ENCODE measurements around the gene GNG4. TPM values are rescaled to one million over a fixed set of nuclear protein-coding genes. Genes with fewer than 3 reads are reported as not detected.

The GNG4 gene
- total and polyA plus RNA-seq, 2 of the 4 experiments (the other 2 are of a cell fraction): 0.18 to 0.29 TPM

DNA sequence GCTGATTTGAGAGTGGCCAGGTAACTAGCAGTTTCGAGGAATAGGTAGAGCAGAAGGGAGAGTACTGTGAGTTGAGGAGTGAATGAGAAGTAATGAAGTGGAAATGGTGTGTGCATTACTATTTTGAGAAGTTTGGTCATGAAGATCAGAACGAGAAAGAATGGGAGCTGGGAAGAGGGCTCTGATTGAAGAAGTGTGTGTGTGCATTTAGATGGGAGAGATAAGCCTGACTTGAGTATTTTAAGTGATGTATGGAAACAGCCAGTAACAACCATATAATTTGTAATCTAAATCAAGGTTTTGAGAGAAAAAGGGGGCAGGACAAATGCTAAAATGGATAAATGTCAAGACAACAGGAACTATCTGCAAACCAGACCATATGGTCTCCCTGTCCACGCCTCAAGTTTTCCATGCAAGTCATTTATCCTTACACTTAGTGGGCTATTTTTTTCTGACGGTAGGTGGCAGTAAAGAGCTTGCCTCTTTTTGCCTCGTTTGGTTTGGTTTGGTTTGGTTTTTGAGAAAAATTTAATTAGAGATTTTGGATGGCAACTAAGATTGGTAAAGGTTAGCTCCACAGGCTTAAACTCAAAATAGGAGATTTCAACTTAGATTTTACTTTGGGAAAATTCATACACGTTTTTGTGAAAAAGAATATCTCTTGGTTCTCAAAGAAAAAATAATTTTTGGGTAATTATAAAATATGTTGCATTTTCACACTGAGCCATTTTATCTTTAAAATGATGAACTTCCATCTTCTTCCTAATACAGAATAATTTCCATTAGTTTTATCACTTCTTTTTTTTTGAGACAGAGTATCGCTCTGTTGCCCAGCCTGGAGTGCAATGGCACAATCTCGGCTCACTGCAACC, 135.9 kb downstream of the GNG4 start:
- H2BK20ac ChIP-seq (ENCODE audit: low read depth, low read length): no peak overlapping the region
- no peaks in the 10 kb centered on the region for H4K20me1 ChIP-seq (ENCODE audit: insufficient read depth, low read length)
- no peaks in the 10 kb centered on the region for H3K27me3 ChIP-seq (ENCODE audit: control insufficient read depth, insufficient read depth, low read length)
- in situ Hi-C loops (cut with MboI; ENCODE audit: low sequenced_read_pairs): loop anchor here (5.0 to 10.0 kb wide), 2 partner anchors 264 to 461 kb away; no protein-coding TSS in a partner anchor
- H3K36me3 ChIP-seq (ENCODE audit: control insufficient read depth, insufficient read depth, low read length): no peaks in the 10 kb centered on the region
- no peak overlapping the region for H2BK15ac ChIP-seq (ENCODE audit: low read depth, low read length)
- dilution Hi-C loops (cut with HindIII; ENCODE audit: low sequenced_read_pairs, unreplicated experiment): no loop called here
- BruUV-seq (replicated peaks): no TSS peak
- H2BK5ac ChIP-seq (ENCODE audit: low read depth, low read length, poor library complexity, severe bottlenecking): no peak overlapping the region
- no peak overlapping the region for H3K4me3 ChIP-seq (ENCODE audit: insufficient read depth, low read depth, low read length)
- DNase-seq (peak; percentile 73), ATAC-seq (ENCODE audit: low read depth) (peak; percentile 82)
- no peak overlapping the region for H2AK5ac ChIP-seq (ENCODE audit: low read depth, low read length)
- no peak overlapping the region for H2AK9ac ChIP-seq (replicated peaks; ENCODE audit: low read depth, low read length, poor library complexity)
- intact Hi-C loops (cut with micrococcal nuclease): loop anchor here (1.0 to 5.0 kb wide), 4 partner anchors 104 to 457 kb away; no protein-coding TSS in a partner anchor
- no peak overlapping the region for H2AFZ ChIP-seq (replicated peaks; ENCODE audit: low read length, poor library complexity)
- H2BK120ac ChIP-seq (ENCODE audit: low read depth, low read length): no peak overlapping the region
- H4K91ac ChIP-seq (ENCODE audit: insufficient read depth, low read depth, low read length): no peak overlapping the region
- H4K5ac ChIP-seq (ENCODE audit: low read depth, low read length): no peak overlapping the region
- H3K56ac ChIP-seq (ENCODE audit: extremely low read depth, insufficient read depth, low read length): no peak overlapping the region
- CTCF ChIA-PET: interaction anchor here (0.6 to 1.8 kb wide), 7 partner anchors 12 to 458 kb away, joined by 3 to 9 read pairs (median 6); no protein-coding TSS in a partner anchor
- H3K4me2 ChIP-seq (ENCODE audit: low read depth, low read length): no peak overlapping the region
- H3K9ac ChIP-seq (ENCODE audit: low read depth, low read length): no peak overlapping the region
- H4K8ac ChIP-seq (ENCODE audit: low read depth in 2 of 2, low read length in 2 of 2): no peak overlapping the region
- H3K9me1 ChIP-seq (ENCODE audit: insufficient read depth, low read length): no peaks in the 10 kb centered on the region
- no peak overlapping the region for H3K4ac ChIP-seq (ENCODE audit: low read depth, low read length)
- no peaks in the 10 kb centered on the region for H3K79me1 ChIP-seq (ENCODE audit: low read depth in 1 of 2, low read length in 2 of 2)
- H3K14ac ChIP-seq (replicated peaks; ENCODE audit: low read depth, low read length): no peak overlapping the region
- no peak overlapping the region for H3K23ac ChIP-seq (ENCODE audit: low read depth, low read length)
- WGBS, 2 experiments (ENCODE audit: extremely low coverage in 2 of 2, insufficient read length in 1 of 2): 75% methylated on average over 4 of the region's 8 CpGs; no CpG with 5 or more reads in 1 of the 2 experiments
- H3K27ac ChIP-seq (ENCODE audit: insufficient read depth, low read length): no peak overlapping the region
- no peaks in the 10 kb centered on the region for H3K9me3 ChIP-seq (ENCODE audit: control insufficient read depth, insufficient read depth, low read length)
- POLR2A ChIA-PET (ENCODE audit: unreplicated experiment): no interaction called here
- H3K4me1 ChIP-seq (ENCODE audit: control insufficient read depth, insufficient read depth, low read length): no peaks in the 10 kb centered on the region
- H3K18ac ChIP-seq (ENCODE audit: low read depth, low read length): no peak overlapping the region
- TF ChIP-seq POLR2A (IDR thresholded peaks at IDR 0.05; ENCODE audit: low read depth, low read length) (no peak), CHD1 (IDR thresholded peaks at IDR 0.05; ENCODE audit: low read depth, low read length) (no peak), RCOR1 (IDR thresholded peaks at IDR 0.05; ENCODE audit: insufficient replicate concordance, low read length) (no peak), MAFK (IDR thresholded peaks at IDR 0.05; ENCODE audit: low read depth, low read length) (no peak), RFX5 (IDR thresholded peaks at IDR 0.05; ENCODE audit: low read depth, low read length) (no peak), MAZ (IDR thresholded peaks at IDR 0.05; ENCODE audit: borderline replicate concordance, low read depth, low read length) (no peak), NFE2L2 (IDR thresholded peaks at IDR 0.05; ENCODE audit: low read depth, low read length) (no peak), SMC3 (IDR thresholded peaks at IDR 0.05; ENCODE audit: low read depth, low read length) (peak; percentile 89), RAD21 (IDR thresholded peaks at IDR 0.05; ENCODE audit: low read length) (peak; percentile 89), FOS (IDR thresholded peaks at IDR 0.05; ENCODE audit: low read depth, low read length) (no peak), ELK1 (IDR thresholded peaks at IDR 0.05; ENCODE audit: borderline replicate concordance, low read depth, low read length) (no peak), CEBPB (IDR thresholded peaks at IDR 0.05; ENCODE audit: low read depth, low read length) (no peak), BHLHE40 (IDR thresholded peaks at IDR 0.05; ENCODE audit: low read depth, low read length) (no peak), MXI1 (IDR thresholded peaks at IDR 0.05; ENCODE audit: borderline replicate concordance, low read depth, low read length) (no peak)
- TF ChIP-seq, protein P1, sequence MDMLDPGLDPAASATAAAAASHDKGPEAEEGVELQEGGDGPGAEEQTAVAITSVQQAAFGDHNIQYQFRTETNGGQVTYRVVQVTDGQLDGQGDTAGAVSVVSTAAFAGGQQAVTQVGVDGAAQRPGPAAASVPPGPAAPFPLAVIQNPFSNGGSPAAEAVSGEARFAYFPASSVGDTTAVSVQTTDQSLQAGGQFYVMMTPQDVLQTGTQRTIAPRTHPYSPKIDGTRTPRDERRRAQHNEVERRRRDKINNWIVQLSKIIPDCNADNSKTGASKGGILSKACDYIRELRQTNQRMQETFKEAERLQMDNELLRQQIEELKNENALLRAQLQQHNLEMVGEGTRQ (IDR thresholded peaks at IDR 0.05; ENCODE audit: low read depth, low read length): no peak
